Osteoblast (primary cell): ENCODE data around the gene ATRAID. TPM values are rescaled to one million over a fixed set of nuclear protein-coding genes. Genes with fewer than 3 reads are reported as not detected.

ENCODE experiments used
- DNase-seq: peaks from one replicate; pipeline ENCODE4 v3.0.0; 2011; ENCODE audit warnings: low spot score, mixed read lengths; ENCODE audit not compliant: insufficient read length; ENCODE audit errors: missing footprints
- H2AFZ ChIP-seq: 2 replicates; pipeline ENCODE4 v1.6.0; 2011; ENCODE audit warnings: mild to moderate bottlenecking, low read length
- H3K27ac ChIP-seq: 2 replicates; pipeline ENCODE4 v1.5.1; 2011; ENCODE audit warnings: mild to moderate bottlenecking, low read depth, low read length, moderate library complexity
- H3K27me3 ChIP-seq: 2 replicates; pipeline ENCODE4 v1.6.0; 2012; ENCODE audit warnings: mild to moderate bottlenecking, control low read depth, inconsistent platforms, low read length, moderate library complexity; ENCODE audit not compliant: insufficient read depth
- H3K36me3 ChIP-seq: 2 replicates; pipeline ENCODE4 v1.5.1; 2011; ENCODE audit warnings: mild to moderate bottlenecking, low read length, control low read depth, moderate library complexity; ENCODE audit not compliant: insufficient read depth
- H3K4me1 ChIP-seq: 2 replicates; pipeline ENCODE4 v1.5.1; 2011; ENCODE audit warnings: mild to moderate bottlenecking, low read length, control low read depth, moderate library complexity; ENCODE audit not compliant: insufficient read depth
- H3K4me2 ChIP-seq: 2 replicates; pipeline ENCODE4 v1.6.0; 2011; ENCODE audit warnings: mild to moderate bottlenecking, low read length; ENCODE audit not compliant: insufficient read depth
- H3K4me3 ChIP-seq: fragments of 200-600 bp; sonication (generic); 3 replicates; pipeline ENCODE4 v1.5.1; 2012; ENCODE audit warnings: mild to moderate bottlenecking, low read length, inconsistent platforms; ENCODE audit not compliant: insufficient read depth
- H3K79me2 ChIP-seq: 2 replicates; pipeline ENCODE4 v1.6.0; 2012; ENCODE audit warnings: mild to moderate bottlenecking, low read length, control low read depth, inconsistent platforms; ENCODE audit not compliant: insufficient read depth
- H3K9me3 ChIP-seq: 2 replicates; pipeline ENCODE4 v1.5.1; 2011; ENCODE audit warnings: low read depth, low read length, control low read depth
- H4K20me1 ChIP-seq: 2 replicates; pipeline ENCODE4 v1.6.0; 2012; ENCODE audit warnings: mild to moderate bottlenecking, low read length, control low read depth; ENCODE audit not compliant: insufficient read depth
- CTCF ChIP-seq: IDR thresholded peaks from 2 replicates; pipeline ENCODE4 v1.5.1; 2011; ENCODE audit warnings: mild to moderate bottlenecking, low read depth, low read length, moderate library complexity; ENCODE audit errors: extremely low read depth
- total RNA-seq: library from RNA; depleted of rRNA; stranded (reverse); fragments of >200 nt; gene quantifications from 2 replicates; pipeline ENCODE4 v1.2.3, GENCODE V29; 2012

The ATRAID gene
- total RNA-seq, 1 donor, result 198 TPM

DNA sequence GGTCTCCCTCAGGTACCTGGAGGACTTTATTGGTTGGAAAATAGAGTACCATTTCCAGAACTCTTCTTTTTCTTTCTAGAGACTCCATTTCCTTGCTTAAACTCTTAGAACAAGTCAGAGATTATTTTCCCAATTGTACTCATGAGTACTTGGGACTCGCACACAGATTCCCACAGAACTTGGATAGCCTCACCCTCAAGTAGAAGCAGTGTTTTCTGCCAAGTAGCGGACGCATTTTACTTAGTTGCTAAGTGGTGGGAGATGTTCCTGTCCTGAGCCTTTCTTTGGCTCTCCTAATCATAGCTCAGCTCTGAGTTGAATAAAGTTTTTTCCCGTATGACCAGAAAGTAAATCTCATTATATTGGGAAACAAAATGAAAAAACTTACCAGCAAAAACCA lies 33.8 kb downstream of the ATRAID start:
- Histone ChIP-seq H3K79me2 (no peaks in the 10 kb centered on the region), H3K4me2 (no peak overlapping the region)

GRCh38 chr2:27247893-27248292 lies 36.1 kb downstream of the ATRAID start:
- no peaks in the 10 kb centered on the region for H3K9me3 ChIP-seq

More for the DNA sequence above, 33.8 kb downstream of the ATRAID start:
- Histone ChIP-seq H3K4me3 (no peak overlapping the region), H3K36me3 (peaks cover 40% of the 10 kb centered on the region), H3K4me1 (peaks cover 13% of the 10 kb centered on the region), H4K20me1 (peaks cover 2% of the 10 kb centered on the region), H3K27me3 (no peaks in the 10 kb centered on the region), H2AFZ (no peak overlapping the region), H3K27ac (no peak overlapping the region), H3K9me3 (no peaks in the 10 kb centered on the region)
- no peak for TF ChIP-seq CTCF
- peak; percentile 82 for DNase-seq

DNA sequence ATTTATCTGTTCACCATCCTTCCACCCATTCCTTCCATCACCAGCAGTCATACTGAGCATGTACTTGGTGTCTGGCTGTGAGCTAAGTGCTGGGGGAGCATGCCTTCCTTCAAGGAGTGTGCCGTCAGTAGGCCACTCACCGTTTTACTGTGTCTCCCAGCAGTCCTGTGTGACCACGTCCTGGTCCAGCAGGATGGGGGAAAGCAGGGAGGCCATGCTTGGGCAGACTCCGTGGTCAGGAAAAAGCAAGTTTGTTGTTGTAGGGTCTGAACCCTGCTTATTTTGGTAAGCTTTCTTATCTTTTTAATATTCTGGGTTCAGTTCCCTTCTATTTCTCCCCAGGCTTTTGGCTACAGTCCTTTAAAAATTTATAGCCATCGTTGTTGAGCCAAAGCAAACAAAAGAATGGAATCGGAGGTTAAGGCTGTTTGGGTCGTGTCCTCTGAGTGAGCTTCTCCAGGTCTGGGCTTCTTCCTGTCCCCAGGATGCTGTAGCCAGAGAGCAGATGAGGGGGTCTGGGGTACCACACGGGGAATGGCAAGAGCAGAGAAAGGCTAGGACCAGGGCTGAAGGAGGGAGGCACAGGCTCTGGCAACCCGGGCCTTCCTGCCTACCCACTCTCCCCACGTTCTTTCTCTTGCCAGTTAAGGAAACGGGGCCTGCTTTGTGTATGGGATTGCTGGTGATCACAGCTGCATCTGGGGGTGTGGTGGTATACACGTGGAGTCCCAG lies 37.5 kb downstream of the ATRAID start:
- Histone ChIP-seq H3K27ac (peak overlapping the region; percentile 34), H3K9me3 (no peaks in the 10 kb centered on the region), H3K4me3 (no peak overlapping the region), H2AFZ (peak overlapping the region; percentile 7), H4K20me1 (no peaks in the 10 kb centered on the region), H3K36me3 (peaks cover 3% of the 10 kb centered on the region), H3K27me3 (no peaks in the 10 kb centered on the region), H3K4me1 (peaks cover 13% of the 10 kb centered on the region), H3K4me2 (peak overlapping the region; percentile 24), H3K79me2 (no peaks in the 10 kb centered on the region)
- DNase-seq, result peak; percentile 96
- no peak for TF ChIP-seq CTCF

More at GRCh38 chr2:27247893-27248292, 36.1 kb downstream of the ATRAID start:
- Histone ChIP-seq H3K4me1 (peaks cover 13% of the 10 kb centered on the region), H3K4me2 (no peak overlapping the region), H3K79me2 (no peaks in the 10 kb centered on the region), H2AFZ (no peak overlapping the region), H3K36me3 (peaks cover 17% of the 10 kb centered on the region), H3K4me3 (no peak overlapping the region), H3K27me3 (no peaks in the 10 kb centered on the region), H4K20me1 (peaks cover 2% of the 10 kb centered on the region), H3K27ac (no peak overlapping the region)
- DNase-seq, result peak; percentile 26
- no peak for TF ChIP-seq CTCF

GRCh38 chr2:27249891-27250651 lies 38.2 kb downstream of the ATRAID start:
- H3K4me2 ChIP-seq, result no peak overlapping the region
- no peak overlapping the region for H3K4me3 ChIP-seq
- no peaks in the 10 kb centered on the region for H3K36me3 ChIP-seq
- no peaks in the 10 kb centered on the region for H4K20me1 ChIP-seq
- TF ChIP-seq CTCF, result peak; percentile 42
- DNase-seq, result peak; percentile 73
- H3K27ac ChIP-seq, result no peak overlapping the region
- H3K9me3 ChIP-seq, result no peaks in the 10 kb centered on the region
- peaks cover 18% of the 10 kb centered on the region for H3K4me1 ChIP-seq
- H3K79me2 ChIP-seq, result no peaks in the 10 kb centered on the region
- no peaks in the 10 kb centered on the region for H3K27me3 ChIP-seq
- H2AFZ ChIP-seq, result peak overlapping the region; percentile 7
